H1 (cell line): ENCODE results near the gene LAYN. TPM values are rescaled to one million over a fixed set of nuclear protein-coding genes. Genes with fewer than 3 reads are reported as not detected.

Experiments used
- CTCF ChIA-PET: fragments of 300-600 bp; sonication (Branson Sonifier 250); formaldehyde crosslinking; loops from one replicate; lab custom pipeline; 2021; ENCODE audit not compliant: partially characterized antibody; lab: Charles Lee
- POLR2A ChIA-PET: fragments of 300-600 bp; sonication (Branson Sonifier 250); formaldehyde crosslinking; loops from one replicate; lab custom pipeline; 2021; ENCODE audit warnings: inconsistent platforms; ENCODE audit not compliant: partially characterized antibody; lab: Charles Lee
- DNase-seq, 2 experiments: peaks; one replicate each; pipeline versions ENCODE4 v3.0.0 to v3.0.0-alpha.2; 2010 to 2022; ENCODE audit warnings: low spot score in 2 of 2, low read depth in 1 of 2, mixed read lengths in 1 of 2
- FAIRE-seq: peaks from 2 replicates; lab custom pipeline; 2011; peaks lifted over from hg19 to GRCh38; lab: Jason Lieb, UNC
- H2AFZ ChIP-seq: 2 replicates; pipeline ENCODE4 v1.8.1; 2012; ENCODE audit warnings: low read length, inconsistent platforms
- H2AK5ac ChIP-seq: 2 replicates; pipeline ENCODE4 v1.6.1; 2013; ENCODE audit warnings: low read depth, low read length
- H2BK120ac ChIP-seq: replicated peaks from 2 replicates; pipeline ENCODE3; 2013; ENCODE audit warnings: low read depth, low read length, inconsistent platforms
- H2BK12ac ChIP-seq: 2 replicates; pipeline ENCODE4 v1.6.1; 2013; ENCODE audit warnings: low read depth, low read length
- H2BK15ac ChIP-seq: 2 replicates; pipeline ENCODE4 v1.6.1; 2013; ENCODE audit warnings: low read length
- H2BK20ac ChIP-seq: 2 replicates; pipeline ENCODE4 v1.6.1; 2013; ENCODE audit warnings: low read length
- H2BK5ac ChIP-seq: 2 replicates; pipeline ENCODE4 v1.6.1; 2013; ENCODE audit warnings: low read depth, low read length
- H3K14ac ChIP-seq: 2 replicates; pipeline ENCODE4 v1.6.1; 2013; ENCODE audit warnings: inconsistent platforms; ENCODE audit not compliant: insufficient read length
- H3K18ac ChIP-seq: 2 replicates; pipeline ENCODE4 v1.6.1; 2013; ENCODE audit warnings: low read length; ENCODE audit errors: extremely low read depth
- H3K23ac ChIP-seq: 2 replicates; pipeline ENCODE4 v1.6.1; 2013; ENCODE audit warnings: inconsistent platforms; ENCODE audit not compliant: insufficient read length
- H3K23me2 ChIP-seq: 2 replicates; pipeline ENCODE4 v1.6.1; 2013; ENCODE audit warnings: low read depth, low read length
- H3K27ac ChIP-seq: 2 replicates; pipeline ENCODE4 v1.6.1; 2011; ENCODE audit warnings: low read depth, low read length, inconsistent platforms
- H3K27me3 ChIP-seq, 4 experiments: replicated peaks in 1 of 4; 1 replicate in 1 of 4; 2 replicates in 3 of 4; pipeline versions ENCODE4 v1.6.1 to v1.8.1; 2011 to 2013; ENCODE audit warnings: low read length in 3 of 4, mild to moderate bottlenecking in 3 of 4, inconsistent platforms in 2 of 4, mixed read lengths in 2 of 4, moderate library complexity in 1 of 4; ENCODE audit not compliant: control insufficient read depth in 3 of 4, insufficient read depth in 3 of 4; ENCODE audit errors: extremely low read depth in 1 of 4
- H3K36me3 ChIP-seq, 4 experiments: 2 replicates each; pipeline versions ENCODE4 v1.6.1 to v1.8.1; 2011 to 2013; ENCODE audit warnings: mild to moderate bottlenecking in 4 of 4, low read length in 3 of 4, moderate library complexity in 2 of 4, control low read depth in 1 of 4, inconsistent platforms in 1 of 4; ENCODE audit not compliant: insufficient read depth in 4 of 4, control insufficient read depth in 2 of 4
- H3K4ac ChIP-seq: replicated peaks from 2 replicates; pipeline ENCODE3; 2013; ENCODE audit warnings: low read length, low read depth, mixed read lengths, inconsistent platforms; ENCODE audit not compliant: insufficient read length
- H3K4me1 ChIP-seq, 4 experiments: replicated peaks in 1 of 4; 1 replicate in 1 of 4; 2 replicates in 3 of 4; pipeline versions ENCODE4 v1.6.1 to v1.8.1; 2011 to 2013; ENCODE audit warnings: low read length in 3 of 4, inconsistent platforms in 2 of 4, mixed read lengths in 1 of 4; ENCODE audit not compliant: insufficient read depth in 4 of 4, control insufficient read depth in 3 of 4
- H3K4me2 ChIP-seq, 2 experiments: 2 replicates each; pipeline versions ENCODE4 v1.6.1 to v1.8.1; 2011 to 2013; ENCODE audit warnings: low read depth in 2 of 2, low read length in 2 of 2, control low read depth in 1 of 2, inconsistent platforms in 1 of 2, mild to moderate bottlenecking in 1 of 2; ENCODE audit not compliant: insufficient read depth in 1 of 2
- H3K4me3 ChIP-seq, 4 experiments: fragments of 200-600, 300-600 bp in 1 of 4; sonication (generic), shearing (Covaris generic), sonication (Bioruptor Twin) in 1 of 4; 2 replicates each; pipeline versions ENCODE4 v1.5.1 to v1.8.1; 2011 to 2016; ENCODE audit warnings: low read length in 4 of 4, low read depth in 3 of 4, control low read depth in 2 of 4, inconsistent platforms in 2 of 4, mild to moderate bottlenecking in 2 of 4, mixed read lengths in 1 of 4, moderate library complexity in 1 of 4; ENCODE audit not compliant: insufficient read depth in 2 of 4; ENCODE audit errors: extremely low read depth in 1 of 4
- H3K56ac ChIP-seq: replicated peaks from 2 replicates; pipeline ENCODE3; 2013; ENCODE audit warnings: low read depth, mild to moderate bottlenecking, mixed read lengths, low read length, inconsistent platforms; ENCODE audit not compliant: insufficient read length
- H3K79me1 ChIP-seq: 2 replicates; pipeline ENCODE4 v1.6.1; 2013; ENCODE audit warnings: low read depth, low read length, control low read depth
- H3K79me2 ChIP-seq, 2 experiments: 2 replicates each; pipeline versions ENCODE4 v1.6.1 to v1.8.1; 2012 to 2013; ENCODE audit warnings: low read length in 2 of 2, mild to moderate bottlenecking in 2 of 2, inconsistent platforms in 1 of 2; ENCODE audit not compliant: insufficient read depth in 2 of 2, control insufficient read depth in 1 of 2
- H3K9ac ChIP-seq, 4 experiments: replicated peaks in 1 of 4; 1 replicate in 1 of 4; 2 replicates in 3 of 4; pipeline versions ENCODE4 v1.6.1 to v1.8.1; 2011 to 2013; ENCODE audit warnings: low read depth in 3 of 4, low read length in 3 of 4, control low read depth in 2 of 4, mild to moderate bottlenecking in 2 of 4, moderate library complexity in 2 of 4, inconsistent platforms in 1 of 4; ENCODE audit errors: extremely low read depth in 1 of 4
- H3K9me3 ChIP-seq, 2 experiments: 2 replicates each; pipeline versions ENCODE4 v1.6.1 to v1.8.1; 2012 to 2013; ENCODE audit warnings: mild to moderate bottlenecking in 2 of 2, moderate library complexity in 2 of 2, control low read depth in 1 of 2, inconsistent platforms in 1 of 2, low read depth in 1 of 2, low read length in 1 of 2, mixed read lengths in 1 of 2; ENCODE audit not compliant: insufficient read depth in 2 of 2
- H4K20me1 ChIP-seq, 2 experiments: replicated peaks in 1 of 2; 2 replicates each; pipeline versions ENCODE3 to v1.8.1; 2011 to 2013; ENCODE audit warnings: inconsistent platforms in 2 of 2, low read length in 2 of 2, mild to moderate bottlenecking in 1 of 2; ENCODE audit not compliant: insufficient read depth in 2 of 2, control insufficient read depth in 1 of 2
- H4K5ac ChIP-seq: 2 replicates; pipeline ENCODE4 v1.6.1; 2013; ENCODE audit warnings: low read length, low read depth, mixed read lengths, inconsistent platforms; ENCODE audit not compliant: insufficient read length
- H4K8ac ChIP-seq: 2 replicates; pipeline ENCODE4 v1.8.0; 2013; ENCODE audit warnings: mild to moderate bottlenecking, moderate library complexity, low read length, inconsistent platforms; ENCODE audit not compliant: insufficient read depth; ENCODE audit errors: extremely low read depth
- H4K91ac ChIP-seq: replicated peaks from 2 replicates; pipeline ENCODE3; 2013; ENCODE audit warnings: low read length, mixed read lengths, inconsistent platforms; ENCODE audit not compliant: insufficient read length
- BCL11A ChIP-seq, 2 experiments: IDR thresholded peaks; one replicate each; pipeline ENCODE4 v1.6.1; 2011; ENCODE audit warnings: low read depth in 2 of 2, low read length in 2 of 2, mild to moderate bottlenecking in 2 of 2
- CHD2 ChIP-seq: IDR thresholded peaks from 2 replicates; pipeline ENCODE4 v1.6.1; 2012; ENCODE audit warnings: low read length, improper control_type of control experiment
- EZH2 ChIP-seq: fragments of 200-600 bp; sonication (generic); IDR thresholded peaks from 2 replicates; pipeline ENCODE4 v1.7.1; 2012; ENCODE audit warnings: low read depth, mild to moderate bottlenecking, moderate library complexity, low read length, inconsistent platforms; ENCODE audit not compliant: severe bottlenecking
- JUN ChIP-seq: IDR thresholded peaks from 2 replicates; pipeline ENCODE4 v1.6.1; 2011; ENCODE audit warnings: low read depth, mild to moderate bottlenecking, improper control_type of control experiment, low read length
- RXRA ChIP-seq: IDR thresholded peaks from 2 replicates; pipeline ENCODE4 v1.6.1; 2011; ENCODE audit warnings: low read depth, mild to moderate bottlenecking, low read length, moderate library complexity; ENCODE audit not compliant: insufficient read depth
- SP4 ChIP-seq: IDR thresholded peaks from 2 replicates; pipeline ENCODE4 v1.6.1; 2012; ENCODE audit warnings: low read length, inconsistent platforms
- TEAD4 ChIP-seq: IDR thresholded peaks from 2 replicates; pipeline ENCODE4 v1.6.1; 2012; ENCODE audit warnings: low read depth, low read length, inconsistent platforms, mixed read lengths
- WGBS, 2 experiments: shearing (Covaris generic) in 1 of 2; methylation state at CpG; one replicate each; pipeline versions ENCODE4 v1.1.6 to v1.1.7; 2013 to 2015; ENCODE audit warnings: low lambda C conversion rate in 2 of 2, mixed read lengths in 2 of 2, inconsistent platforms in 1 of 2, low coverage in 1 of 2, missing lambda C conversion rate in 1 of 2; ENCODE audit not compliant: insufficient replicate concordance in 2 of 2, insufficient coverage in 1 of 2, insufficient read length in 1 of 2; ENCODE audit errors: extremely low coverage in 1 of 2, missing lambda C conversion rate in 1 of 2; 5-methylcytosine and 5-hydroxymethylcytosine counted together
- polyA plus RNA-seq, 7 experiments: library from polyadenylated mRNA; depleted of rRNA in 3 of 7; stranded (reverse) in 5 of 7; unstranded in 2 of 7; fragments of >200 nt in 5 of 7; fragments of 200-250 nt in 2 of 7; gene quantifications; 1 replicate in 5 of 7; 2 replicates in 1 of 7; 4 replicates in 1 of 7; pipeline versions ENCODE4 v1.2.1 to v1.2.3, GENCODE V29; 2011 to 2013; ENCODE audit warnings: missing spikeins in 2 of 7, mixed read lengths in 2 of 7
- total RNA-seq: library from RNA; stranded (reverse); fragmentation: NEBNext Ultra II Directional; extraction: Animal tissue kit (Norgen Biotek cat#: 25700); gene quantifications from 2 replicates; pipeline ENCODE4 v1.2.1, GENCODE V29; 2021

LAYN gene
- total and polyA plus RNA-seq, 2 of the 8 experiments (the other 6 are each of a cell fraction or from before 2014, with no cell fraction given): 4.2 to 9.3 TPM

GRCh38 chr11:111561791-111562325, 21.3 kb downstream of the LAYN start:
- no peaks in the 10 kb centered on the region for H3K79me1 ChIP-seq
- no peak overlapping the region for H4K5ac ChIP-seq
- no peak overlapping the region for H3K4ac ChIP-seq
- H2BK20ac ChIP-seq: no peak overlapping the region
- no peak overlapping the region for H2AK5ac ChIP-seq
- no peaks in the 10 kb centered on the region for H3K79me2 ChIP-seq
- POLR2A ChIA-PET: interaction anchor here (1.5 kb wide), 1 partner anchor 206 kb away, joined by 3 read pairs; no protein-coding TSS in a partner anchor
- H3K18ac ChIP-seq: no peak overlapping the region; the same call in 1 of the 2 replicates
- no peak overlapping the region for H2AFZ ChIP-seq
- H3K27me3 ChIP-seq: no peaks in the 10 kb centered on the region
- no peak overlapping the region for H2BK15ac ChIP-seq
- no peak overlapping the region for H2BK120ac ChIP-seq
- peak in 1 of 2 experiments; percentile 29 for DNase-seq
- peaks cover 0 to 6% (median 4%) of the 10 kb centered on the region in 4 experiments; a peak in 4 of 7 replicates for H3K4me1 ChIP-seq
- CTCF ChIA-PET: interaction anchor here (0.7 to 3.7 kb wide), 10 partner anchors 10 to 271 kb away, joined by 3 to 30 read pairs (median 6); partner anchors contain the start of gene POU2AF3
- no peak overlapping the region for H4K8ac ChIP-seq
- H4K91ac ChIP-seq: no peak overlapping the region
- H3K4me3 ChIP-seq: no peak overlapping the region
- no peak overlapping the region for H3K27ac ChIP-seq
- TF ChIP-seq RXRA (no peak), BCL11A (IDR thresholded peaks at IDR 0.05; ENCODE audit: low read depth in 2 of 2, low read length in 2 of 2) (no peak), SP4 (no peak), JUN (no peak), TEAD4 (0 out of 2 replicates have a peak, but pooled peaks have one; percentile 23), CHD2 (no peak), EZH2 (no peak)
- no peaks in the 10 kb centered on the region for H4K20me1 ChIP-seq
- no peaks in the 10 kb centered on the region for H3K23me2 ChIP-seq
- no peak for FAIRE-seq
- H3K4me2 ChIP-seq: 0 out of 4 replicates have a peak overlapping the region, but pooled peaks of 1 of the 2 experiments have one; percentile 6
- no peak overlapping the region for H3K56ac ChIP-seq
- H2BK5ac ChIP-seq: no peak overlapping the region
- H3K36me3 ChIP-seq: peaks cover 0 to 2% (median under 1%) of the 10 kb centered on the region in 4 experiments; a peak in 2 of 8 replicates
- WGBS, 2 experiments: 50% methylated on average over 3 of the region's 3 CpGs; no CpG with 5 or more reads in 1 of the 2 experiments
- H3K23ac ChIP-seq: no peak overlapping the region
- H2BK12ac ChIP-seq: peak overlapping the region; percentile 40; the same call in 1 of the 2 replicates
- no peaks in the 10 kb centered on the region for H3K9me3 ChIP-seq
- no peak overlapping the region for H3K9ac ChIP-seq
- no peak overlapping the region for H3K14ac ChIP-seq
